GM12878 (cell line): ENCODE results near the gene NDOR1. TPM values are rescaled to one million over a fixed set of nuclear protein-coding genes. Genes with fewer than 3 reads are reported as not detected.
A peak's percentile ranks its signal among the peaks of the same experiment; 100 is the strongest.

Experiments
- ATAC-seq: fragments of 200-7000 bp; cut with Tn5 transposase; 3 replicates; pipeline ENCODE4 v1.9.1; 2020; ENCODE audit warnings: mild to moderate bottlenecking, moderate library complexity
- BruUV-seq: library from RNA; stranded (reverse); fragments of 400-500 nt; replicated peaks from 2 replicates; lab custom pipeline; 2021; lab: Mats Ljungman, UMichigan
- CTCF ChIA-PET: fragments of 300-600 bp; sonication (Branson Sonifier 250); formaldehyde crosslinking; extraction: SDS; loops from one replicate; lab custom pipeline; 2021; ENCODE audit warnings: inconsistent platforms; lab: Yijun Ruan, JAX
- POLR2A ChIA-PET: fragments of 350-600 bp; formaldehyde crosslinking; extraction: SDS; loops from one replicate; lab custom pipeline; 2021; ENCODE audit warnings: inconsistent platforms; lab: Charles Lee
- RAD21 ChIA-PET: fragments of 300-600 bp; sonication (Branson Sonifier 250); formaldehyde crosslinking; loops from one replicate; lab custom pipeline; 2023; ENCODE audit warnings: antibody characterized with exemption; ENCODE audit not compliant: unreplicated experiment; lab: Charles Lee
- SMC1A ChIA-PET: fragments of 300-600 bp; sonication (Branson Sonifier 250); formaldehyde crosslinking; loops from one replicate; lab custom pipeline; 2023; ENCODE audit not compliant: unreplicated experiment, uncharacterized antibody; lab: Charles Lee
- DNase-seq: peaks from one replicate; pipeline ENCODE4 v3.0.0-alpha.2; 2011; ENCODE audit warnings: low read depth, low spot score
- FAIRE-seq: peaks from 3 replicates; lab custom pipeline; 2011; peaks lifted over from hg19 to GRCh38; lab: Jason Lieb, UNC
- H2AFZ ChIP-seq: 2 replicates; pipeline ENCODE4 v1.6.0; 2011; ENCODE audit warnings: low read depth, low read length, control low read depth; ENCODE audit not compliant: control insufficient read depth
- H3K27ac ChIP-seq: 2 replicates; pipeline ENCODE4 v1.5.1; 2011; ENCODE audit warnings: control low read depth; ENCODE audit not compliant: control insufficient read depth, insufficient read depth
- H3K27me3 ChIP-seq, 2 experiments: replicated peaks in 1 of 2; 2 replicates each; pipeline versions ENCODE4 v1.6.0 to v1.6.1; 2011; ENCODE audit warnings: low read length in 1 of 2; ENCODE audit not compliant: control insufficient read depth in 2 of 2, insufficient read depth in 2 of 2
- H3K36me3 ChIP-seq, 2 experiments: 2 replicates each; pipeline ENCODE4 v1.5.1; 2011; ENCODE audit warnings: low read length in 1 of 2; ENCODE audit not compliant: control insufficient read depth in 2 of 2, insufficient read depth in 2 of 2
- H3K4me1 ChIP-seq: 2 replicates; pipeline ENCODE4 v1.6.1; 2011; ENCODE audit warnings: mild to moderate bottlenecking, low read length, moderate library complexity, mixed read lengths; ENCODE audit not compliant: control insufficient read depth, insufficient read depth
- H3K4me2 ChIP-seq: 2 replicates; pipeline ENCODE4 v1.6.0; 2011; ENCODE audit warnings: control low read depth; ENCODE audit not compliant: control insufficient read depth, insufficient read depth
- H3K4me3 ChIP-seq: fragments of 200-600 bp; sonication (generic); 2 replicates; pipeline ENCODE4 v1.5.1; 2016
- H3K79me2 ChIP-seq: 2 replicates; pipeline ENCODE4 v1.6.0; 2011; ENCODE audit warnings: low read length; ENCODE audit not compliant: control insufficient read depth, insufficient read depth
- H3K9ac ChIP-seq: 2 replicates; pipeline ENCODE4 v1.8.0; 2011; ENCODE audit warnings: low read length, control low read depth, mixed read lengths; ENCODE audit not compliant: control insufficient read depth, insufficient read depth
- H3K9me3 ChIP-seq: replicated peaks from 3 replicates; pipeline ENCODE4 v1.5.1; 2011; ENCODE audit warnings: mild to moderate bottlenecking, low read length; ENCODE audit not compliant: control insufficient read depth, insufficient read depth
- H4K20me1 ChIP-seq: 2 replicates; pipeline ENCODE4 v1.6.0; 2011; ENCODE audit not compliant: control insufficient read depth, insufficient read depth
- BHLHE40 ChIP-seq, 2 experiments: fragments of 450-650 bp in 1 of 2; IDR thresholded peaks; 2 replicates each; pipeline ENCODE4 v1.6.1; 2011 to 2017; ENCODE audit warnings: low read depth in 2 of 2, borderline replicate concordance in 1 of 2, improper control_type of control experiment in 1 of 2, low read length in 1 of 2, mild to moderate bottlenecking in 1 of 2
- CTCF ChIP-seq, 3 experiments: IDR thresholded peaks in 2 of 3; conservative IDR thresholded peaks in 1 of 3; 2 replicates each; pipeline ENCODE4 v1.5.1; 2011; ENCODE audit warnings: low read depth in 3 of 3, low read length in 3 of 3, mild to moderate bottlenecking in 3 of 3, control low read depth in 2 of 3, moderate library complexity in 2 of 3, inconsistent platforms in 1 of 3, mixed read lengths in 1 of 3; ENCODE audit not compliant: control insufficient read depth in 2 of 3, insufficient read depth in 1 of 3; ENCODE audit errors: extremely low read depth in 1 of 3
- MAX ChIP-seq: IDR thresholded peaks from 2 replicates; pipeline ENCODE4 v1.6.1; 2012; ENCODE audit warnings: low read depth, low read length, improper control_type of control experiment
- NBN ChIP-seq: fragments of 450-650 bp; IDR thresholded peaks from 2 replicates; pipeline ENCODE4 v1.6.1; 2016
- POLR2A ChIP-seq: IDR thresholded peaks from 2 replicates; pipeline ENCODE4 v1.6.1; 2011; ENCODE audit warnings: low read depth, mild to moderate bottlenecking, low read length
- SMC3 ChIP-seq: IDR thresholded peaks from 2 replicates; pipeline ENCODE4 v1.6.1; 2011; ENCODE audit warnings: low read length, improper control_type of control experiment, borderline replicate concordance
- SRF ChIP-seq, 2 experiments: IDR thresholded peaks; 2 replicates each; pipeline ENCODE4 v1.6.1; 2011; ENCODE audit warnings: low read depth in 2 of 2, low read length in 2 of 2, mild to moderate bottlenecking in 1 of 2, moderate library complexity in 1 of 2
- WGBS: methylation state at CpG from one replicate; pipeline ENCODE4 v1.1.6; 2016; ENCODE audit warnings: low lambda C conversion rate; ENCODE audit not compliant: insufficient replicate concordance, insufficient coverage; ENCODE audit errors: missing lambda C conversion rate; 5-methylcytosine and 5-hydroxymethylcytosine counted together
- in situ Hi-C: fragments of 300-500 bp; cut with MboI; formaldehyde crosslinking; loops from 9 replicates; pipeline ENCODE4 v1.14.3; 2018; ENCODE audit warnings: mixed read lengths
- intact Hi-C: fragments of 100-400 bp; cut with micrococcal nuclease; formaldehyde crosslinking; loops from one replicate; pipeline ENCODE4 v1.14.2; 2022; ENCODE audit not compliant: unreplicated experiment
- polyA plus RNA-seq, 11 experiments: library from polyadenylated mRNA; depleted of rRNA in 4 of 11; unstranded in 6 of 11; stranded (reverse) in 5 of 11; fragments of >200 nt; fragmentation: Nextera tagmentation in 4 of 11; fragmentation: Illumina TruSeq in 1 of 11; extraction: Ambion mirVana in 4 of 11; extraction: Trizol in 1 of 11; gene quantifications; 1 replicate in 1 of 11; 2 replicates in 10 of 11; pipeline versions ENCODE4 v1.2.1 to v1.2.3, GENCODE V29; 2011 to 2016; ENCODE audit warnings: inconsistent platforms in 2 of 11, missing spikeins in 2 of 11, low read depth in 1 of 11
- total RNA-seq, 4 experiments: library from RNA; depleted of rRNA in 3 of 4; stranded (reverse); fragments of >200 nt in 3 of 4; fragmentation: Illumina TruSeq in 1 of 4; extraction: Trizol in 1 of 4; gene quantifications; 2 replicates each; pipeline versions ENCODE4 v1.2.1 to v1.2.3, GENCODE V29; 2013 to 2021

The NDOR1 gene
- total and polyA plus RNA-seq, 10 of the 15 experiments (the other 5 are each of a cell fraction or from before 2014, with no cell fraction given) = 0.04 to 32.9 (median 11.1) TPM

DNA sequence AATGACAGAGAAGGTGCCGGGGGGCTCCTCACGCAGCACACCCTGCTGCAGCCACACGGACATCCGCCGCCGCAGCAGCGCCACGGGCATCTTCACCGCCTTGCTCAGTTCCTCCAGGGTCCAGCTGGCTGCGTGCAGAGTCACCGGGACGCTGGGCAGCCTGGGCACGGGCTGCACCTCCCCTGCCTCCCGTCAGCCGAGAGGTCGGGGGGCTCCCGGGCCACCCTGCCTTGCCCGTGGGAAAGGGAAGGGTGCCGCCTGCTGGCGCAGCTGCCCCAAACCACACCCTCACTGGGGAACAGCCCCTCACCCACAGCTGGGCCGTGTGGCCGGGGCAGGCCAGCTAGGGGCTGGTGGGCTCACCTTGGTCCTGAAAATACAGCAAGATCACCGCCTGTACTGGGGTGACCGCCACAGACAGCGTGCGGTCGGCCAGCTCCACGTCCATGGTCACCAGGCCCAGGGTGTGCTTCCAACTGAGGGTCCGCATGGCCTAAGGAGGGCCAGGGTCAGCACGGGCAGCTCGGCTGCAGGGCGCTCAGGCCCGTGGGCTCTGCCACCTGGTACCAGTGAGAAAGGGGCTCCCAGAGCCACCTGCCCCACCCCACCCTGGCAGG, 30.0 kb upstream of the NDOR1 start:
- Histone ChIP-seq H3K4me2 (no peak overlapping the region), H4K20me1 (no peaks in the 10 kb centered on the region), H3K36me3 (peaks cover 0 to 5% of the 10 kb centered on the region in 2 experiments; a peak in 2 of 4 replicates), H3K79me2 (no peaks in the 10 kb centered on the region), H3K4me1 (no peaks in the 10 kb centered on the region), H3K27me3 (no peaks in the 10 kb centered on the region; a peak in 1 of 4 replicates), H3K9me3 (no peaks in the 10 kb centered on the region), H3K27ac (no peak overlapping the region), H3K4me3 (no peak overlapping the region), H2AFZ (no peak overlapping the region), H3K9ac (no peak overlapping the region)
- POLR2A ChIA-PET = interaction anchor here (1.2 to 2.1 kb wide), 2 partner anchors 19 to 25 kb away, joined by 3 to 9 read pairs; no protein-coding TSS in a partner anchor
- intact Hi-C loops = no loop called here
- in situ Hi-C loops = no loop called here
- no peak for DNase-seq
- no peak for TF ChIP-seq MAX
- TF ChIP-seq BHLHE40 (IDR thresholded peaks at IDR 0.05; ENCODE audit: borderline replicate concordance in 1 of 2, low read depth in 2 of 2, low read length in 1 of 2) = peak in 1 of 2 experiments; percentile 37; a peak in 1 of 4 replicates
- peak; percentile 25; the same call in 1 of the 2 replicates for TF ChIP-seq SMC3
- peak in 2 of 3 experiments; percentile 35 to 55; a peak in 4 of 6 replicates for TF ChIP-seq CTCF (IDR thresholded peaks at IDR 0.05 in 2 of 3, conservative IDR thresholded peaks at IDR 0.05 in 1 of 3; ENCODE audit: control insufficient read depth in 2 of 3, extremely low read depth in 1 of 3, insufficient read depth in 1 of 3, low read depth in 3 of 3, low read length in 3 of 3)
- TF ChIP-seq NBN = no peak
- TF ChIP-seq SRF (IDR thresholded peaks at IDR 0.05; ENCODE audit: low read depth in 2 of 2, low read length in 2 of 2) = no peak
- TF ChIP-seq POLR2A = peak; percentile 31; the same call in 1 of the 2 replicates
- CTCF ChIA-PET = interaction anchor here (0.8 to 2.4 kb wide), 6 partner anchors 23 to 80 kb away, joined by 3 to 13 read pairs (median 4); partner anchors contain the start of gene RNF224
- no TSS peak for BruUV-seq
- 60% methylated on average over 33 of the region's 33 CpGs for WGBS
- FAIRE-seq = no peak
- RAD21 ChIA-PET = no interaction called here
- SMC1A ChIA-PET = no interaction called here
- ATAC-seq = peak; percentile 50
